GM12878 (cell line): Measurements from ENCODE around the gene MYBPC2. TPM values are rescaled to one million over a fixed set of nuclear protein-coding genes. Genes with fewer than 3 reads are reported as not detected.

Experiments used
- ATAC-seq: fragments of 200-7000 bp; cut with Tn5 transposase; 3 replicates; pipeline ENCODE4 v1.9.1; 2020; ENCODE audit warnings: mild to moderate bottlenecking, moderate library complexity
- BruUV-seq: library from RNA; stranded (reverse); fragments of 400-500 nt; replicated peaks from 2 replicates; lab custom pipeline; 2021; lab: Mats Ljungman, UMichigan
- CTCF ChIA-PET: fragments of 300-600 bp; sonication (Branson Sonifier 250); formaldehyde crosslinking; extraction: SDS; loops from one replicate; lab custom pipeline; 2021; ENCODE audit warnings: inconsistent platforms; lab: Yijun Ruan, JAX
- POLR2A ChIA-PET: fragments of 350-600 bp; formaldehyde crosslinking; extraction: SDS; loops from one replicate; lab custom pipeline; 2021; ENCODE audit warnings: inconsistent platforms; lab: Charles Lee
- RAD21 ChIA-PET: fragments of 300-600 bp; sonication (Branson Sonifier 250); formaldehyde crosslinking; loops from one replicate; lab custom pipeline; 2023; ENCODE audit warnings: antibody characterized with exemption; ENCODE audit not compliant: unreplicated experiment; lab: Charles Lee
- SMC1A ChIA-PET: fragments of 300-600 bp; sonication (Branson Sonifier 250); formaldehyde crosslinking; loops from one replicate; lab custom pipeline; 2023; ENCODE audit not compliant: unreplicated experiment, uncharacterized antibody; lab: Charles Lee
- DNase-seq: peaks from one replicate; pipeline ENCODE4 v3.0.0-alpha.2; 2011; ENCODE audit warnings: low read depth, low spot score
- FAIRE-seq: peaks from 3 replicates; lab custom pipeline; 2011; peaks lifted over from hg19 to GRCh38; lab: Jason Lieb, UNC
- H2AFZ ChIP-seq: 2 replicates; pipeline ENCODE4 v1.6.0; 2011; ENCODE audit warnings: low read depth, low read length, control low read depth; ENCODE audit not compliant: control insufficient read depth
- H3K27ac ChIP-seq: 2 replicates; pipeline ENCODE4 v1.5.1; 2011; ENCODE audit warnings: control low read depth; ENCODE audit not compliant: control insufficient read depth, insufficient read depth
- H3K27me3 ChIP-seq, 2 experiments: replicated peaks in 1 of 2; 2 replicates each; pipeline versions ENCODE4 v1.6.0 to v1.6.1; 2011; ENCODE audit warnings: low read length in 1 of 2; ENCODE audit not compliant: control insufficient read depth in 2 of 2, insufficient read depth in 2 of 2
- H3K36me3 ChIP-seq, 2 experiments: 2 replicates each; pipeline ENCODE4 v1.5.1; 2011; ENCODE audit warnings: low read length in 1 of 2; ENCODE audit not compliant: control insufficient read depth in 2 of 2, insufficient read depth in 2 of 2
- H3K4me1 ChIP-seq: 2 replicates; pipeline ENCODE4 v1.6.1; 2011; ENCODE audit warnings: mild to moderate bottlenecking, low read length, moderate library complexity, mixed read lengths; ENCODE audit not compliant: control insufficient read depth, insufficient read depth
- H3K4me2 ChIP-seq: 2 replicates; pipeline ENCODE4 v1.6.0; 2011; ENCODE audit warnings: control low read depth; ENCODE audit not compliant: control insufficient read depth, insufficient read depth
- H3K4me3 ChIP-seq: fragments of 200-600 bp; sonication (generic); 2 replicates; pipeline ENCODE4 v1.5.1; 2016
- H3K79me2 ChIP-seq: 2 replicates; pipeline ENCODE4 v1.6.0; 2011; ENCODE audit warnings: low read length; ENCODE audit not compliant: control insufficient read depth, insufficient read depth
- H3K9ac ChIP-seq: 2 replicates; pipeline ENCODE4 v1.8.0; 2011; ENCODE audit warnings: low read length, control low read depth, mixed read lengths; ENCODE audit not compliant: control insufficient read depth, insufficient read depth
- H3K9me3 ChIP-seq: replicated peaks from 3 replicates; pipeline ENCODE4 v1.5.1; 2011; ENCODE audit warnings: mild to moderate bottlenecking, low read length; ENCODE audit not compliant: control insufficient read depth, insufficient read depth
- H4K20me1 ChIP-seq: 2 replicates; pipeline ENCODE4 v1.6.0; 2011; ENCODE audit not compliant: control insufficient read depth, insufficient read depth
- HDAC6 ChIP-seq: fragments of 200-600 bp; sonication (generic); IDR thresholded peaks from one replicate; pipeline ENCODE4 v1.8.0; 2017; ENCODE audit warnings: antibody characterized with exemption; ENCODE audit not compliant: unreplicated experiment
- HDGF ChIP-seq: fragments of 450-650 bp; IDR thresholded peaks from 2 replicates; pipeline ENCODE4 v1.6.1; 2016; ENCODE audit warnings: antibody characterized with exemption
- IRF4 ChIP-seq: IDR thresholded peaks from 2 replicates; pipeline ENCODE4 v1.6.1; 2011; ENCODE audit warnings: low read depth, low read length
- KLF5 ChIP-seq: fragments of 450-650 bp; IDR thresholded peaks from 2 replicates; pipeline ENCODE4 v1.6.1; 2014; ENCODE audit warnings: mild to moderate bottlenecking; ENCODE audit not compliant: partially characterized antibody
- MYC ChIP-seq: IDR thresholded peaks from 2 replicates; pipeline ENCODE4 v1.6.1; 2011; ENCODE audit warnings: mild to moderate bottlenecking, low read length, moderate library complexity, inconsistent platforms; ENCODE audit not compliant: insufficient read depth, insufficient replicate concordance, insufficient read length, severe bottlenecking
- NFIC ChIP-seq: IDR thresholded peaks from 2 replicates; pipeline ENCODE4 v1.6.1; 2012; ENCODE audit warnings: low read depth, mild to moderate bottlenecking, inconsistent platforms, low read length, moderate library complexity
- NR2F1 ChIP-seq: fragments of 450-650 bp; conservative IDR thresholded peaks from 2 replicates; pipeline ENCODE4 v1.6.1; 2017; ENCODE audit warnings: mild to moderate bottlenecking
- POLR2A ChIP-seq: IDR thresholded peaks from 2 replicates; pipeline ENCODE4 v1.6.1; 2011; ENCODE audit warnings: low read depth, mild to moderate bottlenecking, low read length
- POLR2AphosphoS2 ChIP-seq: IDR thresholded peaks from 2 replicates; pipeline ENCODE4 v1.6.1; 2011; ENCODE audit warnings: low read depth, mild to moderate bottlenecking, low read length, improper control_type of control experiment, moderate library complexity
- POLR2AphosphoS5 ChIP-seq: IDR thresholded peaks from 2 replicates; pipeline ENCODE4 v1.6.1; 2011; ENCODE audit warnings: mild to moderate bottlenecking, low read length, inconsistent platforms
- SIN3A ChIP-seq: IDR thresholded peaks from 2 replicates; pipeline ENCODE4 v1.6.1; 2012; ENCODE audit warnings: low read depth, low read length, improper control_type of control experiment
- STAT1 ChIP-seq: fragments of 450-650 bp; conservative IDR thresholded peaks from 2 replicates; pipeline ENCODE4 v1.6.1; 2014; ENCODE audit warnings: antibody characterized with exemption, mild to moderate bottlenecking
- TCF7 ChIP-seq: IDR thresholded peaks from 2 replicates; pipeline ENCODE4 v1.6.1; 2014; ENCODE audit warnings: antibody characterized with exemption, borderline replicate concordance
- YY1 ChIP-seq: IDR thresholded peaks from 2 replicates; pipeline ENCODE4 v1.6.1; 2011; ENCODE audit warnings: low read depth, mild to moderate bottlenecking, low read length
- ZNF274 ChIP-seq: IDR thresholded peaks from one replicate; pipeline ENCODE4 v1.8.0; 2011; ENCODE audit not compliant: insufficient read length, insufficient read depth
- ZNF592 ChIP-seq: fragments of 450-650 bp; IDR thresholded peaks from 2 replicates; pipeline ENCODE4 v1.6.1; 2017; ENCODE audit warnings: mild to moderate bottlenecking, moderate library complexity
- WGBS: methylation state at CpG from one replicate; pipeline ENCODE4 v1.1.6; 2016; ENCODE audit warnings: low lambda C conversion rate; ENCODE audit not compliant: insufficient replicate concordance, insufficient coverage; ENCODE audit errors: missing lambda C conversion rate; 5-methylcytosine and 5-hydroxymethylcytosine counted together
- in situ Hi-C: fragments of 300-500 bp; cut with MboI; formaldehyde crosslinking; loops from 9 replicates; pipeline ENCODE4 v1.14.3; 2018; ENCODE audit warnings: mixed read lengths
- intact Hi-C: fragments of 100-400 bp; cut with micrococcal nuclease; formaldehyde crosslinking; loops from one replicate; pipeline ENCODE4 v1.14.2; 2022; ENCODE audit not compliant: unreplicated experiment
- polyA plus RNA-seq, 11 experiments: library from polyadenylated mRNA; depleted of rRNA in 4 of 11; unstranded in 6 of 11; stranded (reverse) in 5 of 11; fragments of >200 nt; fragmentation: Nextera tagmentation in 4 of 11; fragmentation: Illumina TruSeq in 1 of 11; extraction: Ambion mirVana in 4 of 11; extraction: Trizol in 1 of 11; gene quantifications; 1 replicate in 1 of 11; 2 replicates in 10 of 11; pipeline versions ENCODE4 v1.2.1 to v1.2.3, GENCODE V29; 2011 to 2016; ENCODE audit warnings: inconsistent platforms in 2 of 11, missing spikeins in 2 of 11, low read depth in 1 of 11
- total RNA-seq, 4 experiments: library from RNA; depleted of rRNA in 3 of 4; stranded (reverse); fragments of >200 nt in 3 of 4; fragmentation: Illumina TruSeq in 1 of 4; extraction: Trizol in 1 of 4; gene quantifications; 2 replicates each; pipeline versions ENCODE4 v1.2.1 to v1.2.3, GENCODE V29; 2013 to 2021

Gene MYBPC2
- total and polyA plus RNA-seq, 10 of the 15 experiments (the other 5 are each of a cell fraction or from before 2014, with no cell fraction given), result 0.09 to 2.6 (median 0.61) TPM

DNA sequence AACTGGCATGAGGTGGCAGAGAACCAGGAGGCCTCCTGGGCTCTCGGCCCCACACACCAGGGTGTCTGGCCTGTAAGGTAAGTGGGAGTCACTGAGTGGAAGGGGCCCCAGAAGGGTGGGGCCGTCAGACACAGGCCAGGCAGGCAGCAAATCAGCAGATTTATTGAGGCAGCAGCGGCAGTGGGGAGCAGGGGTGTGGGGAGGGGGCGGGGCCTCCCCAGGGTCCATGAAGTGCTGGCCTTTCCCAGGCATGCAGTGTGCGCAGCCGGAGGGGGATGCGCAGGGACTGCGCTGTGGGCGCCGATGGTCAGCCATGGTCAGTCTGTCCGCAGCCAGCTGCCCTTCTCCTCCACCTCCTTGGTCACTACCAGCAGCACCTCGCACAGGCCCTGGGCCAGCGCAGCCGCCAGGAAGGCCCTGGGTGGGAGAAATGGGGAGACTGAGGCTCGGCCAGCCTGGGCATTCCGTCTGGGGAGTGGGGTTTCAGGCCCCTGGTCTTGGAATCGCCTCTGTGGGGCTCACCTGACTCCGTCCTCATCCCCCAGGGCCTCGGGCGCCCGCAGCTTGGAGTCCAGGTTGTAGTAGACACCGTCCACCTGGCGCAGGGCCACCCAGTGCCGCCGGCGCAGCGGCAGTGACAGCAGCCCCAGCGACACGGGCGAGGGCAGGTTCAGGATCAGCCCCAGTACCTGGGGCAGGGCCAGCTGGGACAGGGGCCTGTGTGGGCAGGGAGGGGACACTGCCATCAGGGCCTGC, 73.3 kb downstream of the MYBPC2 start:
- intact Hi-C loops (no loop called here), in situ Hi-C loops (no loop called here)
- H3K4me1 ChIP-seq, result peaks cover 3% of the 10 kb centered on the region; the same call in 1 of the 2 replicates
- H3K4me3 ChIP-seq, result no peak overlapping the region
- no peak overlapping the region for H2AFZ ChIP-seq
- BruUV-seq, result no TSS peak
- ChIA-PET SMC1A (no interaction called here), RAD21 (no interaction called here), CTCF (no interaction called here), POLR2A (no interaction called here)
- H3K27me3 ChIP-seq, result no peaks in the 10 kb centered on the region
- TF ChIP-seq ZNF592 (no peak), NR2F1 (no peak), POLR2AphosphoS5 (no peak), KLF5 (no peak), HDGF (no peak), HDAC6 (no peak), POLR2A (no peak), TCF7 (no peak), IRF4 (no peak), ZNF274 (no peak), STAT1 (no peak), NFIC (no peak), SIN3A (no peak), MYC (no peak), POLR2AphosphoS2 (no peak), YY1 (no peak)
- WGBS, result 94% methylated on average over 28 of the region's 30 CpGs
- FAIRE-seq (no peak), DNase-seq (no peak), ATAC-seq (no peak)
- H3K79me2 ChIP-seq, result no peaks in the 10 kb centered on the region
- no peaks in the 10 kb centered on the region for H3K9me3 ChIP-seq
- no peak overlapping the region for H3K27ac ChIP-seq
- H3K9ac ChIP-seq, result no peak overlapping the region
- no peak overlapping the region for H3K4me2 ChIP-seq
- no peaks in the 10 kb centered on the region for H4K20me1 ChIP-seq
- H3K36me3 ChIP-seq, result no peaks in the 10 kb centered on the region
